ENCODE data around the gene MEA1.
A peak's percentile ranks its signal among the peaks of the same experiment; 100 is the strongest.
"Not testable (repeated sequence)": the region's sequence is repeated elsewhere in the genome, so short reads cannot be mapped to it uniquely, and the experiment has no call there.

The MEA1 gene

GRCh38 chr6:43013097-43013842 is 476 bp downstream of the MEA1 start:
- Histone ChIP-seq H3K4me3 (peak overlapping the region; percentile 63), H3K36me3 (replicated peaks) (peaks cover 46% of the 10 kb centered on the region), H3K4me1 (peaks cover 4% of the 10 kb centered on the region), H3K9me3 (no peaks in the 10 kb centered on the region), H3K27me3 (ENCODE audit: low read depth) (no peaks in the 10 kb centered on the region)
- no peak for DNase-seq (ENCODE audit: low spot score in 2 of 2)
- in situ Hi-C loops (cut with MboI; ENCODE audit: low sequenced_read_pairs), result no loop called here

- no peak for DNase-seq (ENCODE audit: low spot score in 2 of 2)
- in situ Hi-C loops (cut with MboI; ENCODE audit: low sequenced_read_pairs), result no loop called here
- Histone ChIP-seq H3K9me3 (no peaks in the 10 kb centered on the region), H3K36me3 (replicated peaks) (peaks cover 39% of the 10 kb centered on the region), H3K4me3 (peak overlapping the region; percentile 63; the same call in 1 of the 2 replicates), H3K27me3 (ENCODE audit: low read depth) (no peaks in the 10 kb centered on the region), H3K4me1 (peaks cover 4% of the 10 kb centered on the region)
Observed at GRCh38 chr6:43012364-43012763, 1.4 kb downstream of the MEA1 start.

- Histone ChIP-seq H3K36me3 (replicated peaks) (peaks cover 45% of the 10 kb centered on the region), H3K9me3 (no peaks in the 10 kb centered on the region), H3K4me1 (peaks cover 4% of the 10 kb centered on the region), H3K4me3 (no peak overlapping the region), H3K27me3 (ENCODE audit: low read depth) (no peaks in the 10 kb centered on the region)
- DNase-seq (ENCODE audit: low spot score in 2 of 2), result no peak
- in situ Hi-C loops (cut with MboI; ENCODE audit: low sequenced_read_pairs), result no loop called here
Observed at GRCh38 chr6:43011207-43011606, 2.5 kb downstream of the MEA1 start.

- Histone ChIP-seq H3K36me3 (replicated peaks) (peaks cover 50% of the 10 kb centered on the region), H3K4me3 (no peak overlapping the region), H3K4me1 (peaks cover 4% of the 10 kb centered on the region), H3K27me3 (ENCODE audit: low read depth) (no peaks in the 10 kb centered on the region), H3K9me3 (no peaks in the 10 kb centered on the region)
- peak; percentile 17 to 63 for DNase-seq (ENCODE audit: low spot score in 2 of 2)
- in situ Hi-C loops (cut with MboI; ENCODE audit: low sequenced_read_pairs), result no loop called here
Observed at GRCh38 chr6:43009124-43009523, 4.6 kb downstream of the MEA1 start.

GRCh38 chr6:43007126-43007525 is 6.6 kb downstream of the MEA1 start:
- peaks cover 53% of the 10 kb centered on the region for H3K36me3 ChIP-seq (replicated peaks)
- in situ Hi-C loops (cut with MboI; ENCODE audit: low sequenced_read_pairs), result no loop called here
- no peaks in the 10 kb centered on the region for H3K27me3 ChIP-seq (ENCODE audit: low read depth)

GRCh38 chr6:43006251-43006650 is 7.5 kb downstream of the MEA1 start:
- DNase-seq (ENCODE audit: low spot score in 2 of 2), result no peak
- Histone ChIP-seq H3K4me3 (no peak overlapping the region), H3K36me3 (replicated peaks) (peaks cover 44% of the 10 kb centered on the region), H3K9me3 (no peaks in the 10 kb centered on the region), H3K27me3 (ENCODE audit: low read depth) (no peaks in the 10 kb centered on the region), H3K4me1 (no peaks in the 10 kb centered on the region)
- in situ Hi-C loops (cut with MboI; ENCODE audit: low sequenced_read_pairs), result no loop called here

More at GRCh38 chr6:43007126-43007525, 6.6 kb downstream of the MEA1 start:
- no peaks in the 10 kb centered on the region for H3K4me1 ChIP-seq
- H3K9me3 ChIP-seq, result no peaks in the 10 kb centered on the region
- no peak for DNase-seq (ENCODE audit: low spot score in 2 of 2)
- H3K4me3 ChIP-seq, result no peak overlapping the region

GRCh38 chr6:43005844-43006243 is 7.9 kb downstream of the MEA1 start:
- no peaks in the 10 kb centered on the region for H3K9me3 ChIP-seq
- no peaks in the 10 kb centered on the region for H3K4me1 ChIP-seq
- no peaks in the 10 kb centered on the region for H3K27me3 ChIP-seq (ENCODE audit: low read depth)
- no peak overlapping the region for H3K4me3 ChIP-seq
- peaks cover 40% of the 10 kb centered on the region for H3K36me3 ChIP-seq (replicated peaks)
- in situ Hi-C loops (cut with MboI; ENCODE audit: low sequenced_read_pairs), result no loop called here
- no peak for DNase-seq (ENCODE audit: low spot score in 2 of 2)

GRCh38 chr6:43001843-43002242 is 11.9 kb downstream of the MEA1 start:
- peaks cover 12% of the 10 kb centered on the region for H3K36me3 ChIP-seq (replicated peaks)
- no peaks in the 10 kb centered on the region for H3K4me1 ChIP-seq
- no peaks in the 10 kb centered on the region for H3K9me3 ChIP-seq
- H3K27me3 ChIP-seq (ENCODE audit: low read depth), result no peaks in the 10 kb centered on the region
- DNase-seq (ENCODE audit: low spot score in 2 of 2), result no peak
- no peak overlapping the region for H3K4me3 ChIP-seq
- in situ Hi-C loops (cut with MboI; ENCODE audit: low sequenced_read_pairs), result no loop called here

GRCh38 chr6:42998205-42998604 is 15.5 kb downstream of the MEA1 start:
- H3K4me1 ChIP-seq; H3K36me3 ChIP-seq (replicated peaks); in situ Hi-C loops (cut with MboI; ENCODE audit: low sequenced_read_pairs); H3K27me3 ChIP-seq (ENCODE audit: low read depth); H3K4me3 ChIP-seq; H3K9me3 ChIP-seq; DNase-seq (ENCODE audit: low spot score in 2 of 2): not testable (repeated sequence)

- no peaks in the 10 kb centered on the region for H3K9me3 ChIP-seq
- no peaks in the 10 kb centered on the region for H3K4me1 ChIP-seq
- H3K36me3 ChIP-seq (replicated peaks), result no peaks in the 10 kb centered on the region; the same call in 1 of the 2 replicates
- in situ Hi-C loops (cut with MboI; ENCODE audit: low sequenced_read_pairs), result no loop called here
- DNase-seq (ENCODE audit: low spot score in 2 of 2), result no peak
- no peak overlapping the region for H3K4me3 ChIP-seq
- H3K27me3 ChIP-seq (ENCODE audit: low read depth), result no peaks in the 10 kb centered on the region
Observed at GRCh38 chr6:42996513-42996912, 17.2 kb downstream of the MEA1 start.

- H3K27me3 ChIP-seq (ENCODE audit: low read depth), result no peaks in the 10 kb centered on the region
- in situ Hi-C loops (cut with MboI; ENCODE audit: low sequenced_read_pairs), result no loop called here
- no peak for DNase-seq (ENCODE audit: low spot score in 2 of 2)
Observed at GRCh38 chr6:42993445-42993844, 20.3 kb downstream of the MEA1 start.

GRCh38 chr6:42989923-42990322 is 23.8 kb downstream of the MEA1 start:
- H3K4me3 ChIP-seq, result no peak overlapping the region
- H3K9me3 ChIP-seq, result no peaks in the 10 kb centered on the region
- peaks cover 14% of the 10 kb centered on the region for H3K36me3 ChIP-seq (replicated peaks)
- in situ Hi-C loops (cut with MboI; ENCODE audit: low sequenced_read_pairs), result no loop called here
- no peaks in the 10 kb centered on the region; the same call in 1 of the 2 replicates for H3K4me1 ChIP-seq
- DNase-seq (ENCODE audit: low spot score in 2 of 2), result no peak
- H3K27me3 ChIP-seq (ENCODE audit: low read depth), result no peaks in the 10 kb centered on the region

More at GRCh38 chr6:42993445-42993844, 20.3 kb downstream of the MEA1 start:
- H3K9me3 ChIP-seq, result no peaks in the 10 kb centered on the region
- H3K4me1 ChIP-seq, result no peaks in the 10 kb centered on the region
- peaks cover 14% of the 10 kb centered on the region for H3K36me3 ChIP-seq (replicated peaks)
- no peak overlapping the region for H3K4me3 ChIP-seq

- Histone ChIP-seq H3K27me3 (ENCODE audit: low read depth) (no peaks in the 10 kb centered on the region), H3K9me3 (no peaks in the 10 kb centered on the region), H3K4me3 (no peak overlapping the region), H3K4me1 (peaks cover 3% of the 10 kb centered on the region; the same call in 1 of the 2 replicates), H3K36me3 (replicated peaks) (peaks cover 14% of the 10 kb centered on the region)
- no peak for DNase-seq (ENCODE audit: low spot score in 2 of 2)
- in situ Hi-C loops (cut with MboI; ENCODE audit: low sequenced_read_pairs), result no loop called here
Observed at GRCh38 chr6:42988486-42989020, 25.2 kb downstream of the MEA1 start.

- no peak for DNase-seq (ENCODE audit: low spot score in 2 of 2)
- no peaks in the 10 kb centered on the region for H3K9me3 ChIP-seq
- peaks cover 4% of the 10 kb centered on the region; the same call in 1 of the 2 replicates for H3K4me1 ChIP-seq
- in situ Hi-C loops (cut with MboI; ENCODE audit: low sequenced_read_pairs), result no loop called here
- no peak overlapping the region for H3K4me3 ChIP-seq
- no peaks in the 10 kb centered on the region for H3K27me3 ChIP-seq (ENCODE audit: low read depth)
- H3K36me3 ChIP-seq (replicated peaks), result peaks cover 14% of the 10 kb centered on the region
Observed at GRCh38 chr6:42987533-42988451, 26.0 kb downstream of the MEA1 start.
